Liver (tissue), 3 donors: ENCODE results near the gene FBXW7.

Experiments
- ATF3 ChIP-seq: IDR thresholded peaks from 2 replicates; pipeline ENCODE4 v1.6.1; 2016; ENCODE audit warnings: antibody characterized with exemption
- CTCF ChIP-seq: fragments of 150-350 bp; IDR thresholded peaks from 2 replicates; pipeline ENCODE4 v1.5.1; 2017; ENCODE audit warnings: improper control_type of control experiment, low read depth, low read length; ENCODE audit not compliant: missing input control
- EGR1 ChIP-seq, 2 donors: IDR thresholded peaks; 2 replicates each; pipeline ENCODE4 v1.6.1; 2016 to 2018; ENCODE audit warnings: antibody characterized with exemption in 2 of 2, low read depth in 2 of 2
- GABPA ChIP-seq, 2 donors: IDR thresholded peaks in 1 of 2; conservative IDR thresholded peaks in 1 of 2; 2 replicates each; pipeline ENCODE4 v1.6.1; 2016; ENCODE audit warnings: antibody characterized with exemption in 2 of 2, mild to moderate bottlenecking in 1 of 2, moderate library complexity in 1 of 2
- JUND ChIP-seq, 2 donors: IDR thresholded peaks; 2 replicates each; pipeline ENCODE4 v1.6.1; 2016; ENCODE audit warnings: antibody characterized with exemption in 2 of 2
- MAX ChIP-seq: IDR thresholded peaks from 2 replicates; pipeline ENCODE4 v1.6.1; 2016; ENCODE audit warnings: antibody characterized with exemption
- NR2F2 ChIP-seq: IDR thresholded peaks from 2 replicates; pipeline ENCODE4 v1.6.1; 2016; ENCODE audit warnings: antibody characterized with exemption
- RAD21 ChIP-seq, 2 donors: IDR thresholded peaks; 2 replicates each; pipeline ENCODE4 v1.6.1; 2016; ENCODE audit warnings: antibody characterized with exemption in 2 of 2, mild to moderate bottlenecking in 2 of 2
- REST ChIP-seq: IDR thresholded peaks from 2 replicates; pipeline ENCODE4 v1.6.1; 2016; ENCODE audit warnings: antibody characterized with exemption, mild to moderate bottlenecking
- RXRA ChIP-seq, 2 donors: IDR thresholded peaks; 2 replicates each; pipeline ENCODE4 v1.6.1; 2017 to 2018; ENCODE audit warnings: antibody characterized with exemption in 2 of 2, mild to moderate bottlenecking in 1 of 2
- SP1 ChIP-seq: IDR thresholded peaks from 2 replicates; pipeline ENCODE4 v1.6.1; 2018; ENCODE audit warnings: antibody characterized with exemption, mild to moderate bottlenecking
- TAF1 ChIP-seq: conservative IDR thresholded peaks from 2 replicates; pipeline ENCODE4 v1.6.1; 2016; ENCODE audit warnings: antibody characterized with exemption, mild to moderate bottlenecking
- YY1 ChIP-seq: IDR thresholded peaks from 2 replicates; pipeline ENCODE4 v1.6.1; 2016; ENCODE audit warnings: antibody characterized with exemption, mild to moderate bottlenecking
- ZBTB33 ChIP-seq: IDR thresholded peaks from 2 replicates; pipeline ENCODE4 v1.6.1; 2016; ENCODE audit warnings: antibody characterized with exemption
- donor health status: healthy.
- donor health status: healthy.

- peak; percentile 73 for TF ChIP-seq CTCF
- no peak for TF ChIP-seq GABPA (IDR thresholded peaks at IDR 0.05 in 1 of 2, conservative IDR thresholded peaks at IDR 0.05 in 1 of 2)
- no peak for TF ChIP-seq EGR1 (IDR thresholded peaks at IDR 0.05; ENCODE audit: low read depth in 2 of 2)
- no peak for TF ChIP-seq TAF1
- TF ChIP-seq ZBTB33, result no peak
- TF ChIP-seq MAX, result no peak
- no peak for TF ChIP-seq RXRA (IDR thresholded peaks at IDR 0.05)
- TF ChIP-seq RAD21 (IDR thresholded peaks at IDR 0.05), result peak; percentile 89 to 92
- no peak for TF ChIP-seq REST
- no peak for TF ChIP-seq YY1
- no peak for TF ChIP-seq JUND (IDR thresholded peaks at IDR 0.05)
- no peak for TF ChIP-seq ATF3
- no peak for TF ChIP-seq SP1
- TF ChIP-seq NR2F2, result no peak
Observed at GRCh38 chr4:152500800-152501434, 35.0 kb downstream of the FBXW7 start.
